GM18519 (cell line): Measurements from ENCODE around the gene RNASE2.
A peak's percentile ranks its signal among the peaks of the same experiment; 100 is the strongest.
"Not testable (repeated sequence)": the region's sequence is repeated elsewhere in the genome, so short reads cannot be mapped to it uniquely, and the experiment has no call there.

Source experiments
- ATAC-seq: cut with Tn5 transposase; IDR thresholded peaks from one replicate; pipeline ENCODE4 v1.9.1; 2021; ENCODE audit warnings: mild to moderate bottlenecking, moderate library complexity; ENCODE audit not compliant: unreplicated experiment, low FRiP score

The RNASE2 gene

GRCh38 chr14:20954736-20955537 is at the start of gene RNASE2:
TSS of gene RNASE2 (plus strand) at chr14:20955487. CDS start at chr14:20955772, 285 bp downstream.
- ATAC-seq: not testable (repeated sequence)

DNA sequence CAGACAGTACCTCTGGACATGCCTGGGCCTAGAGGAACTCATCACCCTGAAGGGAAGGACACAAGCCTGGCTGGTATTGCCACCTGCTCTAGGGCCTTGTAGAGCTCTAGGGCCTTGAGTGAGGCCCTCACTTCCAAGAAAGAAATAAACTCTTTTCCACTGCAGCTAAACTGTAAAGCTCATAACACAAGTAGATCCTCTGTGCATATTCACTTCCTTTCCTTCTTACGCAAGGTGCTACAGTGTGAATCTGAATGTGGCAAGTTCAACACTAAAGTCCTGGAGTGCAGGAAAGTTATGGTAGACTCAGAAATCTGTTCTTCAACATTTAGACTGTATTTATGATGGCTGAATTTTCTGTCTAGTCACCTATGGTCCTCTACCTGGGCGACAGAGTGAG is 49.6 kb upstream of the RNASE2 start:
- no peak for ATAC-seq

GRCh38 chr14:20907214-20907613 is 48.1 kb upstream of the RNASE2 start:
- ATAC-seq: no peak

- not testable (repeated sequence) for ATAC-seq
Observed at GRCh38 chr14:20910822-20911221, 44.5 kb upstream of the RNASE2 start.

DNA sequence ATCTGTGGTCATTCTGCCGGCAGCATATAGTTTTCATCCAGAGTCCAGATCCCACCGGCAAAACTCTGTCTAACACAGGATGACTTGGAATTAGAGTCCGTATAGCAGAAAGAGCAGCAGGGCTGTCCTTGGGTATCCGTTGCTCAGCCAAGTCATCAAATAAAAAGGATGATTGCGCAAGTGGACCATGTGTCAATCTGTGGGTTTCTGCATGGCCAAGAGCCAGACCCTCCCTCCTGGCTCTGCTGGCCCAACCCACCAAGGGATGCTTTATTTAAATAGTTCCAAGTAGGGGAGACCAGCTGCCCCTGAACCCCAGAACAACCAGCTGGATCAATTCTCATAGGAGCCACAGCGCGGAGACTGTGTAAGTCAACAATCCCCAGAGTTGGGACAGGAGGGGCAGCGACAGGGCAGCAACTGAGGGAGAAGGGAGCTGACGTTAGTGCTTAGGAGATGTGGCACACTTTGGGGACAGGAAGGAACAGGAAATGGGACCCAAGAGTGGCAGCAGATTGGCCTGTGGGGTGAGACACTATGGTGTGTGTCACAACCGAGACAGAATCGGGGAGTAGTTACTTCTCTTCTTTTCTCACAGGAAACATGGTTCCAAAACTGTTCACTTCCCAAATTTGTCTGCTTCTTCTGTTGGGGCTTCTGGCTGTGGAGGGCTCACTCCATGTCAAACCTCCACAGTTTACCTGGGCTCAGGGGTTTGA is 36.1 kb upstream of the RNASE2 start:
- ATAC-seq: not testable (repeated sequence)

DNA sequence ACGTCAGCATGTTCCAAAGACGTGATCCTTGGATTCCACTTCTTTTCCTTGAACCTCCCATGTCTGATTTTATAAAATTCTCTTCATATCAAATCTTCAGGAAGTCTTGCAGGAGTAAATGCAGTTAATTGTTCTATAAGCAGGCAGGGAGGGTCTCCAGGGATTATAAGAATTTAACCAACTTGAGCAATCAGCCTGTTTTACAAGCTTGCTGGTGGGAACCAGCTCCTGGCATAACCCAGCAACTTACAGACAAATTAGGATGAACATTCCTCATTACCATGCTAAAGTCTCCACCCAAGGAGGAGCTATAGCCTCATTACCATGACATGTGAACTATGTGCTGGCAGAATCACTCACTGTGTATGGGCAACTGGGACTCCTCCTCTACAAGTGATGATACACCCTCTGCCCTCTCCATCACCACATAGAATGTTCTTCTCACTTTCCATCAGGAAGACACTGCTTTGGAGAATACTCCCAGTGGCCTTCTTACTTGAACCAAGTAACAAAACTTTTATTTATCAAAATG is 31.5 kb upstream of the RNASE2 start:
- ATAC-seq: not testable (repeated sequence)

GRCh38 chr14:20934148-20934762 is 21.0 kb upstream of the RNASE2 start:
- ATAC-seq: no peak

DNA sequence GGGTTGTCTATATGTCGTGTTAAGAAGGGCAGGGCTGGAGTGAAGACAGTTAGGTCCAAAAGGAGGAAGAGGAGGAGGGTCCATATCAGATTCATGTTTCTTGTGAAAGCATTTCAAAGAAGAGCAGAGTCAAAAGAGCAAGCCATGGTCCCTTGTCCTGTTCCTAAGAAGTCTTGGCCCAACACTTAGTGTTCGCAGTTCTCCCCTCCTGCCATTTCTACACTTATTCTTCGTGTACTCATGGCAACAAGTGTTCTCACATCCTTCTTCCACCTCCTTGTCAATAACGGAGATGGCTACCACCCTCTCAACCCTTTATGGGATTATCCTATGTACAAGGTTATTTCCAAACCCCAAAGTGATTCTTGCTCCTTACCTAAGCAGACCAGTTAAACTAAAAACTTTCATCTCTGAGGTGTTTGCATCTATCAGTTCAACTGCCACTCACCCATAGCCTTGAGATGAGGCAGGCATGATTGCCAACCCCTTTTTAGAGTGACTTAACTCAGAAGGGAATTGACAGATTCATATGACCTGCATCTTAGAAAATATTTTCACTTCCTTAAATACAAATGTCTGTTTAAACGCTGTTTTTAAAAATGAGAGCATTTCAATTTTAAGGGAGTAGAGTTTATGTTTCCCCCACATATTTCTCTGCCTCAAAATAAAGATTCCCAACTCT is 19.8 kb upstream of the RNASE2 start:
- ATAC-seq: no peak

DNA sequence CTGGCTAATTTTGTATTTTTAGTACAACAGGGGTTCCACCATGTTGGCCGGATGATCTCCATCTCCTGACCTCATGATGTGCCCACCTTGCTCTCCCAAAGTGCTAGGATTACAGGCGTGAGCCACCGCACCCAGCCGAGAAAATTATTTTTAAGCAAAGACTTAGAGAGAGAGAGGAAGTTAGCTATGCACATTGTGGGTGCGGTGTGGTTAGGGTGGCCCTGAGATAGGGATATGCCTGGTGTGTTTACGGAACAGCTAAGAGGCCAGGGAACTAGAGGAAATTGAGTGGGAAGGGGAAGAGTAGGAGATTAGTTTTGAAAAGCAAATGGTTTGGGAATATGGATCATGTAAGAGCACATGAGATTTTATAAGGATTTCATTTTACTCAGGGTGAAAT is 10.1 kb upstream of the RNASE2 start:
- ATAC-seq: not testable (repeated sequence)

- ATAC-seq: not testable (repeated sequence)
Observed at GRCh38 chr14:20946707-20947106, 8.6 kb upstream of the RNASE2 start.

DNA sequence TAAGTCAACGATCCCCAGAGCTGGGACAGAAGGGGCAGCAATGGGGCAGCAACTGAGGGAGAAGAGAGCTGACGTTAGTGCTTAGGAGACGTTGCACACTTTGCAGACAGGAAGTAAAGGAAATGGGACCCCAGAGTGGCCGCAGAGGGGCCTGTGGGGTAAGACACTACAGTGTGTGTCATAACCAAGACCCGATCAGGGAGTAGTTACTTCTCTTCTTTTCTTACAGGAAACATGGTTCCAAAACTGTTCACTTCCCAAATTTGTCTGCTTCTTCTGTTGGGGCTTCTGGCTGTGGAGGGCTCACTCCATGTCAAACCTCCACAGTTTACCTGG is 219 bp downstream of the RNASE2 start:
- not testable (repeated sequence) for ATAC-seq

GRCh38 chr14:20956376-20956976 is 1.2 kb downstream of the RNASE2 start:
- no peak for ATAC-seq

DNA sequence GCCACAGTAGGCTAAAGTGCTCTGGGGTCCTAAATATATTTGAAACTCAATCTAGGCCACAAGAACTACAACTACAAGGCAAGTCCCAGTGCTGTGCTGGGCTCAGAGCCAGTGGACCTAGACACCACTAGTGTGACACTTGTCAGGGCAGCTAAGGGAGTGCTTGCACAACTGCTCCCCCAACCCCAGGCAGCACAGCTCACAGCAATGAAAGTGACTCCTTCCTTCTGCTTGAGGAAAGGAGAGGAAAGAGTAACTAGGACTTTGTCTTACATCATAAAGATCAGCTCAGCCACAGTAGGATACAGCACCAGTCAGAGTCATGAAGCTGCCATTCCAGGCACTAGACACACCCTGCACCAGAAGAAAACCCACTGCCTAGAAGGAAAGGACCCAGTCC is 3.7 kb downstream of the RNASE2 start:
- ATAC-seq: not testable (repeated sequence)

- no peak for ATAC-seq
Observed at GRCh38 chr14:20969336-20969735, 14.0 kb downstream of the RNASE2 start.

DNA sequence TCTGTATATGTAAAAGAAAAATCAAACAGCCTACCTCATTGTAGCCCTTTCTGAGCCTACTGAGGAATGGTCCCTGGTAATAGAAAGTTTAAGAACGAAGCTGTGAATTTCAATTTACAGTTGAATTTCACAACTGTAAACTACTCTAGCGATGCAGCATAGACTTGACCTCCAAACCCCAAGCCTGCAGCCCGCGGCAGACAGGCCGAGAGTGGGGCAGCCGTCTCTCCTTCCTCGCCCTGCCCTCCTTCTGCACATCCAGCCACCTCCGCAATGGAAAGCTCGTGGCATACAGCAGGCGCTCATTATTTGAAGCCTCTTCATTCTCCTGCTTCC is 15.3 kb downstream of the RNASE2 start:
- ATAC-seq: no peak

DNA sequence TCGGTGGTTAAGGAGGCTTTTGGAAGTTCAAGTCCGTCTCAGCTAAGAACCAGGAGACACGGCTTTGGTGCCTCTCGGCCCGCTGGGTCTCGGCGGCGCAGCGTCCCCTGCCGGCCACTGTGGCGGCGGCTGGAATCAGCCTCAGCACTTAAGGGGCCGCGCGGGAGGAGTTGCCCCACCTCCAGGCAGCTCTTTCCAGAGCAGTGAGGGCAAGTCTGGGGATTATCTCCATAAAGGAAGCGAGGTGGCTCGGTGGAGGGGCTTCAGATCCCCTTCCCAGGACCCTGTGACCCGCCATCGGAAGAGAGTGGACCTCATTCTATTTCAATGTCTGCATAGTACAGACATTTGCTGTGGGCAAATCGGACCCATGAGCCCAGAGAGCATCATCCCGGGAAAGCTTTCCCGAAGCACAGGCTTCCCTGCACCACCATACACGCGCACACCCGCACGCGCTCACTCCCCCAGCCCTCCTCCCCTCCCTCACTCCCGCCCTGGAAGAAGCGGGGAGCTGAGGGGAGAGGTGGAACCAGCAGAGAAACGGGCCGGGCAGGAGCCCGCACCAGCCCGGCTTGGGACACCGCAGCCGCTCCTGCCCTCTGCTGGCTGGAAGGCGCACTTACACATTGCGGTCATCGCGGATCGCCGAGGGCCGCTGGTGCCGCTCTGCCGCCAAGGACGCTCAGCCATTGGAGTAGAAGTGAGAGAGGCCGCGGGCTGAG is 15.9 kb downstream of the RNASE2 start:
- ATAC-seq: peak; percentile 64

GRCh38 chr14:20971705-20972021 is 16.4 kb downstream of the RNASE2 start:
- ATAC-seq: no peak

GRCh38 chr14:20973501-20973900 is 18.2 kb downstream of the RNASE2 start:
- no peak for ATAC-seq

DNA sequence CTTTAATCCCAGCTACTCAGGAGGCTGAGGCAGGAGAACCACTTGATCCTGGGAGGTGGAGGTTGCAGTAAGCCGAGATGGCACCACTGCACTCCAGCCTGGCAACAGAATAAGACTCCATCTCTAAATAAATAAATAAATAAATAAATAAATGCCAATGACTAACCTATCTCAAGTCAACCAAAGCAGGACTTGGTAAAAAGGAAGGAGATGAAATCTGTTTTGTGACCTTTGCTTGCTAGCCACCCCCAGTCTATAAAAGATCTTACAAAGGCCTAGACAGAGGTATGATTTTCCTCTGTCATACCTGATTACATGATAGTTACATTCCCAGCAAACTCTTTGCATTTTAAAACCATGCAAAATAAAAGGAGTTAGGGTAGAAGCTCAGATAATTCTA is 21.0 kb downstream of the RNASE2 start:
- no peak for ATAC-seq

DNA sequence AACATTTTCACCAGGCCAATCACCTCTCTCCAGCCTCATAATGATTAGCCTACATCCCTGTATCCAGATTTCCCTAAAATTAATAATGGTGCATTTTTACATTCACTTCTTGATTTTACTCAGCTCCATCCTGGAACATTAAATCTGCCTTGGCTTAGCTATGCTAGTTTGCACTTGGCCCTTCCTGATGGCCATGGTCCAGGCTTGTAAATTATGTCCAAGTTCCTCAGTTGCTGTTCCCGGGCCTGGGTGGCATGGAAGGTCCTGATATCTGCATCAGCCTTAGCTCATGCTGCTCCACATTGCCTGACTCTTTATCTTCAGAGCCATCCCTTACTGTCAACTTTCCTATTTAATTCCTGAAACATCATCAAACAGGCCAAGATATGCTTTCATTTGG is 23.4 kb downstream of the RNASE2 start:
- no peak for ATAC-seq
